ENCODE measurements around the gene EN2. TPM values are rescaled to one million over a fixed set of nuclear protein-coding genes. Genes with fewer than 3 reads are reported as not detected.

The EN2 gene
- total RNA-seq, 1 experiment from 2014 or later: not detected

- Mint-ChIP-seq H3K4me1 (ENCODE audit: insufficient read depth, unreplicated experiment) (peaks cover 6% of the 10 kb centered on the region), H3K36me3 (ENCODE audit: insufficient read depth, unreplicated experiment) (no peaks in the 10 kb centered on the region), H3K9me3 (ENCODE audit: unreplicated experiment) (no peaks in the 10 kb centered on the region), H3K27me3 (ENCODE audit: insufficient read depth, unreplicated experiment) (peaks cover 100% of the 10 kb centered on the region), H3K27ac (ENCODE audit: low read depth, unreplicated experiment) (no peak overlapping the region), H3K4me3 (ENCODE audit: unreplicated experiment) (no peak overlapping the region)
- DNase-seq (ENCODE audit: unreplicated experiment): no peak
- POLR2A ChIA-PET: no interaction called here
- no TSS peak for BruUV-seq (replicated peaks)
- TF ChIP-seq CTCF (IDR thresholded peaks at IDR 0.05; ENCODE audit: unreplicated experiment): no peak
- CTCF ChIA-PET: no interaction called here
- intact Hi-C loops (cut with micrococcal nuclease): no loop called here
These were observed 53.2 kb downstream of the EN2 start for GRCh38 chr7:155510975-155511701.

- no peaks in the 10 kb centered on the region for H3K36me3 Mint-ChIP-seq (ENCODE audit: insufficient read depth, unreplicated experiment)
- peaks cover 5% of the 10 kb centered on the region for H3K4me1 Mint-ChIP-seq (ENCODE audit: insufficient read depth, unreplicated experiment)
- BruUV-seq (replicated peaks): no TSS peak
- H3K27me3 Mint-ChIP-seq (ENCODE audit: insufficient read depth, unreplicated experiment): peaks cover 100% of the 10 kb centered on the region
- TF ChIP-seq CTCF (IDR thresholded peaks at IDR 0.05; ENCODE audit: unreplicated experiment): no peak
- DNase-seq (ENCODE audit: unreplicated experiment): no peak
- intact Hi-C loops (cut with micrococcal nuclease): no loop called here
- H3K4me3 Mint-ChIP-seq (ENCODE audit: unreplicated experiment): no peak overlapping the region
- no peaks in the 10 kb centered on the region for H3K9me3 Mint-ChIP-seq (ENCODE audit: unreplicated experiment)
- no peak overlapping the region for H3K27ac Mint-ChIP-seq (ENCODE audit: low read depth, unreplicated experiment)
- POLR2A ChIA-PET: no interaction called here
- CTCF ChIA-PET: no interaction called here
These were observed 53.7 kb downstream of the EN2 start for GRCh38 chr7:155511702-155511996.

GRCh38 chr7:155512246-155512887 lies 54.4 kb downstream of the EN2 start:
- no peak for DNase-seq (ENCODE audit: unreplicated experiment)
- H3K4me3 Mint-ChIP-seq (ENCODE audit: unreplicated experiment): no peak overlapping the region
- CTCF ChIA-PET: interaction anchor here (1.0 kb wide), 1 partner anchor 87 kb away, joined by 4 read pairs; no protein-coding TSS in a partner anchor
- H3K4me1 Mint-ChIP-seq (ENCODE audit: insufficient read depth, unreplicated experiment): no peaks in the 10 kb centered on the region
- TF ChIP-seq CTCF (IDR thresholded peaks at IDR 0.05; ENCODE audit: unreplicated experiment): no peak
- no peak overlapping the region for H3K27ac Mint-ChIP-seq (ENCODE audit: low read depth, unreplicated experiment)
- BruUV-seq (replicated peaks): no TSS peak
- H3K27me3 Mint-ChIP-seq (ENCODE audit: insufficient read depth, unreplicated experiment): peaks cover 100% of the 10 kb centered on the region
- no peaks in the 10 kb centered on the region for H3K9me3 Mint-ChIP-seq (ENCODE audit: unreplicated experiment)
- H3K36me3 Mint-ChIP-seq (ENCODE audit: insufficient read depth, unreplicated experiment): no peaks in the 10 kb centered on the region
- intact Hi-C loops (cut with micrococcal nuclease): no loop called here
- POLR2A ChIA-PET: no interaction called here

- H3K27me3 Mint-ChIP-seq (ENCODE audit: insufficient read depth, unreplicated experiment): peaks cover 100% of the 10 kb centered on the region
- no peaks in the 10 kb centered on the region for H3K36me3 Mint-ChIP-seq (ENCODE audit: insufficient read depth, unreplicated experiment)
- H3K9me3 Mint-ChIP-seq (ENCODE audit: unreplicated experiment): no peaks in the 10 kb centered on the region
- CTCF ChIA-PET: no interaction called here
- H3K4me3 Mint-ChIP-seq (ENCODE audit: unreplicated experiment): no peak overlapping the region
- no peak for TF ChIP-seq CTCF (IDR thresholded peaks at IDR 0.05; ENCODE audit: unreplicated experiment)
- no peak for DNase-seq (ENCODE audit: unreplicated experiment)
- no peak overlapping the region for H3K27ac Mint-ChIP-seq (ENCODE audit: low read depth, unreplicated experiment)
- intact Hi-C loops (cut with micrococcal nuclease): no loop called here
- H3K4me1 Mint-ChIP-seq (ENCODE audit: insufficient read depth, unreplicated experiment): no peaks in the 10 kb centered on the region
- POLR2A ChIA-PET: no interaction called here
- no TSS peak for BruUV-seq (replicated peaks)
These were observed 55.8 kb downstream of the EN2 start for GRCh38 chr7:155513543-155514285.
